AG04449 (cell line): ENCODE measurements around the gene NDUFA11.
"Not testable (repeated sequence)": the region's sequence is repeated elsewhere in the genome, so short reads cannot be mapped to it uniquely, and the experiment has no call there.

ENCODE experiments used
- CTCF ChIA-PET: fragments of 350-600 bp; formaldehyde crosslinking; extraction: SDS; loops from one replicate; lab custom pipeline; 2021; ENCODE audit warnings: antibody characterized with exemption; lab: Yijun Ruan, JAX
- POLR2A ChIA-PET: fragments of 400-600, 350-600 bp; formaldehyde crosslinking; extraction: SDS; loops from one replicate; lab custom pipeline; 2020; ENCODE audit warnings: antibody characterized with exemption, inconsistent platforms; lab: Yijun Ruan, JAX
- DNase-seq: peaks from one replicate; pipeline ENCODE4 v3.0.0-alpha.2; 2010; ENCODE audit warnings: low read depth, low spot score
- H3K4me3 ChIP-seq: 2 replicates; pipeline ENCODE4 v1.5.1; 2011; ENCODE audit warnings: low read depth, mild to moderate bottlenecking, control low read depth, low read length
- CTCF ChIP-seq: IDR thresholded peaks from one replicate; pipeline ENCODE4 v1.5.1; 2011; ENCODE audit warnings: mild to moderate bottlenecking, moderate library complexity, low read length, control low read depth, inconsistent platforms; ENCODE audit not compliant: insufficient read depth; ENCODE audit errors: missing control alignments

Gene NDUFA11

GRCh38 chr19:5864725-5865486 lies 38.7 kb downstream of the NDUFA11 start:
- TF ChIP-seq CTCF: no peak
- H3K4me3 ChIP-seq: no peak overlapping the region
- no peak for DNase-seq
- POLR2A ChIA-PET: no interaction called here
- CTCF ChIA-PET: no interaction called here

GRCh38 chr19:5864013-5864720 lies 39.4 kb downstream of the NDUFA11 start:
- DNase-seq: no peak
- no peak for TF ChIP-seq CTCF
- no peak overlapping the region for H3K4me3 ChIP-seq
- POLR2A ChIA-PET: no interaction called here
- CTCF ChIA-PET: interaction anchor here (3.2 kb wide), 1 partner anchor 60 kb away, joined by 10 read pairs; the partner anchor contains the start of gene NRTN

DNA sequence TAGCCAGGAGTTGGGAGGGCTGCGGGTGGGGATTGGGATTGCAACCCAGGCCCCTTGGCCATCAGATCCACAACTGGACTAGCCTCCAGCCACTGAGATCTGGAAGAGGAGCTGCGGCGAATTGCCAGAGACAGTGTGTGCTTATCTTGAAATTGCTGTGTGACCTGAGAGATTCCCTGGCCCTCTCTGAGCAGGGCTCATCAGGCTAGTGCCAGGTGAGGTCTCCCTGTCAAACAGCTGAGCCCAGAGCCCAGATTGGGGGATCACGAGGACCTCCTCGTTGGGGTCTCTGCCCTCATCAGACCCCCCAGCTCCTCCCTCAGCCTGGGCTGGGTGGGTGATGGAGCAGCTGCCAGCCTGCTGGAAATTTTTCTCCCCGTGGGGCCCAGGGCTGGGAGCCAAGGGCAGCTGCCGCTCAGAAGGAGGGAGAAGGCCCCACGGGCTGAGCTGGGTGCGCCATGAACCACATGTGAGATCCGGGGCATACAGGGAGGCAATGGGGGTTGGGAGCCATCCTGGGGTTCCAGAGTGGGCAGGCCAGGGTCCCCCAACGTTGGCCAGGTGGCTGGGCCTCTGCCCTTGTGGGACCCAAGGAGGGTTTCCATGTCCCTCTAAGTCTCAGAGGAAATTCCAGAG lies 40.4 kb downstream of the NDUFA11 start:
- ChIA-PET CTCF (interaction anchor here (3.2 kb wide), 1 partner anchor 59 kb away, joined by 10 read pairs; the partner anchor contains the start of gene NRTN), POLR2A (no interaction called here)
- DNase-seq: no peak
- no peak overlapping the region for H3K4me3 ChIP-seq
- no peak for TF ChIP-seq CTCF

GRCh38 chr19:5857203-5858081 lies 46.1 kb downstream of the NDUFA11 start:
- ChIA-PET POLR2A (no interaction called here), CTCF (no interaction called here)
- no peak overlapping the region for H3K4me3 ChIP-seq
- no peak for TF ChIP-seq CTCF
- DNase-seq: no peak

- H3K4me3 ChIP-seq, POLR2A ChIA-PET, CTCF ChIA-PET, DNase-seq: not testable (repeated sequence)
Observed at GRCh38 chr19:5855151-5855550, 48.4 kb downstream of the NDUFA11 start.

DNA sequence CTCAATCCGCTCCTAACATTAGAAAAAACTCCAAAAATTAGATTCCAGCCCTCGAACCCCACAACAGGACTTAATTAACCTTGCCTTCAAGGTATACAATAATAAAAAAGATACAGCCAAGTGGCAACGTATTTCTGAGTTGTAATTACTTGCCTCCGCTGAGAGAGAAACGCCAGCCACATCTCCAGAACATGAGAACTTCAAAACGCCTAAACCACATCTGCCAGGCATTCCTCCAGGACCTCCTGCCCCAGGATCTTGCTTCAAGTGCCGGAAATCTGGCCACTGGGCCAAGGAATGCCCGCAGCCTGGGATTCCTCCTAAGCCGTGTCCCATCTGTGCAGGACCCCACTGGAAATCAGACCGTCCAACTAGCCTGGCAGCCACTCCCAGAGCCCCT lies 49.5 kb downstream of the NDUFA11 start:
- H3K4me3 ChIP-seq, DNase-seq, POLR2A ChIA-PET, CTCF ChIA-PET: not testable (repeated sequence)
